K562 (cell line): ENCODE results near the gene UNC93B1. TPM values are rescaled to one million over a fixed set of nuclear protein-coding genes. Genes with fewer than 3 reads are reported as not detected.

Experiments used
- ATAC-seq: fragments of 200-7000 bp; cut with Tn5 transposase; 3 replicates; pipeline ENCODE4 v1.9.1; 2020; ENCODE audit warnings: moderate library complexity
- BruUV-seq: library from RNA; stranded (reverse); fragments of 400-500 nt; replicated peaks from 2 replicates; lab custom pipeline; 2021; lab: Mats Ljungman, UMichigan
- CTCF ChIA-PET: fragments of 300-600 bp; formaldehyde crosslinking; extraction: SDS; loops from one replicate; lab custom pipeline; 2021; ENCODE audit warnings: low intra/inter-chr PET ratio; lab: Yijun Ruan, JAX
- POLR2A ChIA-PET: fragments of 300-600, 350-650 bp; sonication (Branson Sonifier 250); formaldehyde crosslinking; extraction: SDS; loops from one replicate; lab custom pipeline; 2021; ENCODE audit warnings: antibody characterized with exemption, inconsistent platforms; lab: Yijun Ruan, JAX
- DNase-seq, 4 experiments: peaks; one replicate each; pipeline versions ENCODE4 v3.0.0 to v3.0.0-alpha.2; 2011 to 2018; ENCODE audit warnings: low spot score in 3 of 4, mixed read lengths in 3 of 4; ENCODE audit errors: extremely low read depth in 1 of 4
- FAIRE-seq: peaks from 2 replicates; lab custom pipeline; 2011; peaks lifted over from hg19 to GRCh38; lab: Jason Lieb, UNC
- H2AFZ ChIP-seq: 2 replicates; pipeline ENCODE4 v1.6.0; 2011; ENCODE audit warnings: low read depth, low read length, control low read depth, inconsistent platforms
- H3K27ac ChIP-seq: fragments of 200-600 bp; 3 replicates; pipeline ENCODE4 v1.8.0; 2011; ENCODE audit warnings: low read depth, mild to moderate bottlenecking, control low read depth, inconsistent platforms, low read length, moderate library complexity, mixed read lengths; ENCODE audit errors: extremely low read depth
- H3K27me3 ChIP-seq, 2 experiments: fragments of 300-600 bp in 1 of 2; 2 replicates in 1 of 2; 3 replicates in 1 of 2; pipeline versions ENCODE4 v1.6.0 to v1.8.0; 2011; ENCODE audit warnings: inconsistent platforms in 2 of 2, low read length in 2 of 2, mild to moderate bottlenecking in 1 of 2, mixed read lengths in 1 of 2, moderate library complexity in 1 of 2; ENCODE audit not compliant: control insufficient read depth in 2 of 2, insufficient read depth in 2 of 2
- H3K36me3 ChIP-seq: fragments of 300-600 bp; 3 replicates; pipeline ENCODE4 v1.8.0; 2011; ENCODE audit warnings: mild to moderate bottlenecking, low read length, inconsistent platforms; ENCODE audit not compliant: control insufficient read depth, insufficient read depth
- H3K4me1 ChIP-seq, 2 experiments: fragments of 200-600 bp in 1 of 2; replicated peaks in 1 of 2; 2 replicates in 1 of 2; 3 replicates in 1 of 2; pipeline versions ENCODE4 v1.5.1 to v1.8.0; 2011; ENCODE audit warnings: inconsistent platforms in 2 of 2, low read length in 2 of 2, mild to moderate bottlenecking in 1 of 2, mixed read lengths in 1 of 2, moderate library complexity in 1 of 2; ENCODE audit not compliant: control insufficient read depth in 2 of 2, insufficient read depth in 2 of 2
- H3K4me2 ChIP-seq: 2 replicates; pipeline ENCODE4 v1.6.1; 2011; ENCODE audit warnings: low read length, control low read depth, inconsistent platforms, mixed read lengths; ENCODE audit not compliant: insufficient read depth
- H3K4me3 ChIP-seq: fragments of 200-600 bp; sonication (generic), shearing (Covaris generic); 2 replicates; pipeline ENCODE4 v1.5.1; 2016; ENCODE audit warnings: control low read depth, inconsistent platforms
- H3K79me2 ChIP-seq: fragments of 200-600 bp; 3 replicates; pipeline ENCODE4 v1.8.0; 2011; ENCODE audit warnings: low read length, inconsistent platforms; ENCODE audit not compliant: control insufficient read depth, insufficient read depth
- H3K9ac ChIP-seq, 2 experiments: 2 replicates each; pipeline versions ENCODE4 v1.6.0 to v1.6.1; 2011; ENCODE audit warnings: low read depth in 2 of 2, low read length in 2 of 2, control low read depth in 1 of 2, inconsistent platforms in 1 of 2, mild to moderate bottlenecking in 1 of 2, mixed read lengths in 1 of 2; ENCODE audit not compliant: insufficient read depth in 1 of 2
- H3K9me1 ChIP-seq: one replicate; pipeline ENCODE4 v1.6.0; 2011; ENCODE audit warnings: inconsistent platforms, mild to moderate bottlenecking, low read length, moderate library complexity; ENCODE audit not compliant: control insufficient read depth, insufficient read depth
- H3K9me3 ChIP-seq: replicated peaks from 2 replicates; pipeline ENCODE4 v1.5.1; 2011; ENCODE audit warnings: low read depth, low read length, inconsistent platforms; ENCODE audit not compliant: control insufficient read depth, insufficient read depth
- H4K20me1 ChIP-seq: replicated peaks from 2 replicates; pipeline ENCODE4 v1.6.1; 2011; ENCODE audit warnings: low read length, inconsistent platforms, mixed read lengths; ENCODE audit not compliant: control insufficient read depth, insufficient read depth
- BRD9 ChIP-seq: fragments of 450-650 bp; IDR thresholded peaks from 2 replicates; pipeline ENCODE4 v1.6.1; 2018; ENCODE audit warnings: low read depth; ENCODE audit not compliant: partially characterized antibody
- CREBBP ChIP-seq: IDR thresholded peaks from one replicate; pipeline ENCODE4 v1.6.1; 2012; ENCODE audit warnings: low read depth, mild to moderate bottlenecking, control low read depth, inconsistent platforms, low read length
- DACH1 ChIP-seq: fragments of 450-650 bp; IDR thresholded peaks from 2 replicates; pipeline ENCODE4 v1.6.1; 2018; ENCODE audit not compliant: partially characterized antibody
- HEY1 ChIP-seq: fragments of 250-450 bp; sonication (Bioruptor Pico); IDR thresholded peaks from 2 replicates; pipeline ENCODE4 v1.5.0; 2020; ENCODE audit warnings: mild to moderate bottlenecking, moderate library complexity, borderline replicate concordance
- LEF1 ChIP-seq: fragments of 450-650 bp; IDR thresholded peaks from 2 replicates; pipeline ENCODE4 v1.6.1; 2016; ENCODE audit warnings: mild to moderate bottlenecking
- NKRF ChIP-seq: fragments of 450-650 bp; IDR thresholded peaks from 2 replicates; pipeline ENCODE4 v1.6.1; 2016; ENCODE audit warnings: borderline replicate concordance
- POU5F1 ChIP-seq: fragments of 150-350 bp; IDR thresholded peaks from 2 replicates; pipeline ENCODE4 v1.6.1; 2014; ENCODE audit warnings: borderline replicate concordance, low read length, low read depth, mild to moderate bottlenecking; ENCODE audit not compliant: partially characterized antibody
- STAT5A ChIP-seq: IDR thresholded peaks from 2 replicates; pipeline ENCODE4 v1.6.1; 2012; ENCODE audit warnings: low read length, inconsistent platforms, borderline replicate concordance
- TEAD1 ChIP-seq, 2 experiments: fragments of 450-650 bp in 1 of 2; sonication (generic) in 1 of 2; formaldehyde crosslinking; IDR thresholded peaks; 2 replicates each; pipeline versions ENCODE4 v1.4.0 to v1.8.0; 2020 to 2022; ENCODE audit warnings: mild to moderate bottlenecking in 2 of 2, missing genetic modification reagents in 1 of 2
- ZBTB34 ChIP-seq: fragments of 250-450 bp; sonication (Bioruptor Pico); IDR thresholded peaks from 2 replicates; pipeline ENCODE4 v1.8.0; 2021; ENCODE audit warnings: mild to moderate bottlenecking, moderate library complexity
- ZFP30 ChIP-seq: fragments of 250-450 bp; sonication (Bioruptor Pico); IDR thresholded peaks from 2 replicates; pipeline ENCODE4 v1.8.0; 2022; ENCODE audit warnings: moderate library complexity, mild to moderate bottlenecking, inconsistent platforms, borderline replicate concordance
- WGBS: fragments of 100-300 bp; shearing (Covaris generic); methylation state at CpG from one replicate; pipeline ENCODE4 v1.1.6; 2016; ENCODE audit warnings: low coverage, mixed read lengths; ENCODE audit not compliant: insufficient coverage; ENCODE audit errors: missing lambda C conversion rate; 5-methylcytosine and 5-hydroxymethylcytosine counted together
- in situ Hi-C: fragments of 300-500 bp; cut with MboI; formaldehyde crosslinking; loops from 4 replicates; pipeline ENCODE4 v1.15.0; 2018; ENCODE audit warnings: inconsistent platforms, mixed read lengths
- intact Hi-C: fragments of 100-400 bp; cut with micrococcal nuclease; formaldehyde crosslinking; loops from 2 replicates; pipeline ENCODE4 v1.14.2; 2022
- polyA plus RNA-seq, 8 experiments: library from polyadenylated mRNA; depleted of rRNA in 4 of 8; stranded (reverse) in 5 of 8; unstranded in 3 of 8; fragments of >200 nt; fragmentation: Nextera tagmentation in 2 of 8; fragmentation: Illumina TruSeq in 1 of 8; extraction: Ambion mirVana in 2 of 8; extraction: Trizol in 1 of 8; gene quantifications; 2 replicates each; pipeline versions ENCODE4 v1.2.1 to v1.2.3, GENCODE V29; 2011 to 2014; ENCODE audit warnings: inconsistent platforms in 1 of 8, missing spikeins in 1 of 8
- total RNA-seq, 7 experiments: library from RNA; depleted of rRNA in 6 of 7; stranded (reverse); fragments of >200 nt in 6 of 7; fragmentation: Illumina TruSeq in 2 of 7; extraction: Trizol in 2 of 7; gene quantifications; 2 replicates each; pipeline versions ENCODE4 v1.2.1 to v1.2.3, GENCODE V29; 2011 to 2021; ENCODE audit warnings: low replicate concordance in 1 of 7

The UNC93B1 gene
- total and polyA plus RNA-seq, 9 of the 15 experiments (the other 6 are each of a cell fraction or from before 2014, with no cell fraction given): 0.10 to 13.6 (median 6.5) TPM

- BruUV-seq: no TSS peak
- Histone ChIP-seq H3K27ac (no peak overlapping the region), H4K20me1 (peaks cover 4% of the 10 kb centered on the region; the same call in 1 of the 2 replicates), H3K9me1 (no peaks in the 10 kb centered on the region), H2AFZ (no peak overlapping the region), H3K4me2 (no peak overlapping the region), H3K79me2 (no peaks in the 10 kb centered on the region), H3K36me3 (no peaks in the 10 kb centered on the region), H3K4me3 (no peak overlapping the region), H3K4me1 (peaks cover 0 to 51% of the 10 kb centered on the region in 2 experiments; a peak in 3 of 5 replicates), H3K27me3 (no peaks in the 10 kb centered on the region), H3K9ac (peak overlapping the region in 1 of 2 experiments; percentile 55; a peak in 1 of 4 replicates), H3K9me3 (no peaks in the 10 kb centered on the region)
- no peak for DNase-seq
- CTCF ChIA-PET: no interaction called here
- WGBS: 46% methylated on average over 10 of the region's 13 CpGs
- intact Hi-C loops (no loop called here), in situ Hi-C loops (no loop called here)
- no peak for TF ChIP-seq STAT5A
- TF ChIP-seq NKRF: no peak
- TF ChIP-seq CREBBP: no peak
- no peak for TF ChIP-seq HEY1 (CRISPR knock-in tag)
- TF ChIP-seq LEF1: no peak
- TF ChIP-seq TEAD1 (CRISPR knock-in tag; IDR thresholded peaks at IDR 0.05): no peak
- TF ChIP-seq ZBTB34 (CRISPR knock-in tag): no peak
- TF ChIP-seq BRD9: no peak
- no peak for TF ChIP-seq ZFP30
- TF ChIP-seq DACH1: no peak
- no peak for TF ChIP-seq POU5F1
- POLR2A ChIA-PET: interaction anchor here (0.7 to 2.3 kb wide), 4 partner anchors 8 to 332 kb away, joined by 3 to 7 read pairs (median 3); partner anchors contain the start of gene NDUFS8
- FAIRE-seq: no peak
- no peak for ATAC-seq
These were observed 18.6 kb upstream of the UNC93B1 start for GRCh38 chr11:68022531-68022930.
